ENCODE data around the gene LUC7L.
"Not testable (repeated sequence)": the region's sequence is repeated elsewhere in the genome, so short reads cannot be mapped to it uniquely, and the experiment has no call there.

LUC7L gene

GRCh38 chr16:243348-243747 is 14.1 kb upstream of the LUC7L start:
- no peak overlapping the region for H3K4me3 ChIP-seq (ENCODE audit: low read depth, low read length)
- no peak for DNase-seq (ENCODE audit: low read depth)
- no peak for TF ChIP-seq CTCF (IDR thresholded peaks at IDR 0.05; ENCODE audit: low read depth, low read length, missing control alignments)

GRCh38 chr16:242281-242680 is 13.0 kb upstream of the LUC7L start:
- no peak for TF ChIP-seq CTCF (IDR thresholded peaks at IDR 0.05; ENCODE audit: low read depth, low read length, missing control alignments)
- DNase-seq (ENCODE audit: low read depth): no peak
- no peak overlapping the region for H3K4me3 ChIP-seq (ENCODE audit: low read depth, low read length)

GRCh38 chr16:240559-240958 is 11.3 kb upstream of the LUC7L start:
- no peak overlapping the region for H3K4me3 ChIP-seq (ENCODE audit: low read depth, low read length)
- DNase-seq (ENCODE audit: low read depth): no peak
- no peak for TF ChIP-seq CTCF (IDR thresholded peaks at IDR 0.05; ENCODE audit: low read depth, low read length, missing control alignments)

GRCh38 chr16:239948-240277 is 10.7 kb upstream of the LUC7L start:
- no peak for DNase-seq (ENCODE audit: low read depth)

GRCh38 chr16:234468-235305 is 5.4 kb upstream of the LUC7L start, which contains the start of gene FAM234A:
Gene FAM234A (plus strand): TSS chr16:234821. CDS start chr16:254414, 19,593 bp downstream.
- peak; percentile 54 for TF ChIP-seq CTCF (IDR thresholded peaks at IDR 0.05; ENCODE audit: low read depth, low read length, missing control alignments)
- H3K4me3 ChIP-seq (ENCODE audit: low read depth, low read length): peak within 1 kb of the TSS; percentile 83
- peak; percentile 80 for DNase-seq (ENCODE audit: low read depth)

More at GRCh38 chr16:239948-240277, 10.7 kb upstream of the LUC7L start:
- TF ChIP-seq CTCF (IDR thresholded peaks at IDR 0.05; ENCODE audit: low read depth, low read length, missing control alignments): no peak
- H3K4me3 ChIP-seq (ENCODE audit: low read depth, low read length): no peak overlapping the region

- TF ChIP-seq CTCF (IDR thresholded peaks at IDR 0.05; ENCODE audit: low read depth, low read length, missing control alignments): no peak
- DNase-seq (ENCODE audit: low read depth): no peak
Observed at GRCh38 chr16:230949-231348, 1.7 kb upstream of the LUC7L start.

GRCh38 chr16:230351-230750 is 1.1 kb upstream of the LUC7L start:
- not testable (repeated sequence) for DNase-seq (ENCODE audit: low read depth); H3K4me3 ChIP-seq (ENCODE audit: low read depth, low read length)

More at GRCh38 chr16:230949-231348, 1.7 kb upstream of the LUC7L start:
- no peak overlapping the region for H3K4me3 ChIP-seq (ENCODE audit: low read depth, low read length)
